OCI-LY3 (cell line): ENCODE measurements around the gene RRP12.

Source experiments
- EZH2phosphoT487 ChIP-seq: fragments of 200-600 bp; shearing (Covaris generic); IDR thresholded peaks from 2 replicates; pipeline ENCODE4 v1.6.1; 2018; ENCODE audit warnings: antibody characterized with exemption, mixed run types, low read depth
- TF ChIP-seq, protein P1 (sequence below): fragments of 200-600, 300-600 bp; sonication (generic); IDR thresholded peaks from 2 replicates; pipeline ENCODE4 v1.5.1; 2014; ENCODE audit warnings: antibody characterized with exemption, low read length, low read depth

- TF ChIP-seq EZH2phosphoT487 = no peak
- TF ChIP-seq, protein P1, sequence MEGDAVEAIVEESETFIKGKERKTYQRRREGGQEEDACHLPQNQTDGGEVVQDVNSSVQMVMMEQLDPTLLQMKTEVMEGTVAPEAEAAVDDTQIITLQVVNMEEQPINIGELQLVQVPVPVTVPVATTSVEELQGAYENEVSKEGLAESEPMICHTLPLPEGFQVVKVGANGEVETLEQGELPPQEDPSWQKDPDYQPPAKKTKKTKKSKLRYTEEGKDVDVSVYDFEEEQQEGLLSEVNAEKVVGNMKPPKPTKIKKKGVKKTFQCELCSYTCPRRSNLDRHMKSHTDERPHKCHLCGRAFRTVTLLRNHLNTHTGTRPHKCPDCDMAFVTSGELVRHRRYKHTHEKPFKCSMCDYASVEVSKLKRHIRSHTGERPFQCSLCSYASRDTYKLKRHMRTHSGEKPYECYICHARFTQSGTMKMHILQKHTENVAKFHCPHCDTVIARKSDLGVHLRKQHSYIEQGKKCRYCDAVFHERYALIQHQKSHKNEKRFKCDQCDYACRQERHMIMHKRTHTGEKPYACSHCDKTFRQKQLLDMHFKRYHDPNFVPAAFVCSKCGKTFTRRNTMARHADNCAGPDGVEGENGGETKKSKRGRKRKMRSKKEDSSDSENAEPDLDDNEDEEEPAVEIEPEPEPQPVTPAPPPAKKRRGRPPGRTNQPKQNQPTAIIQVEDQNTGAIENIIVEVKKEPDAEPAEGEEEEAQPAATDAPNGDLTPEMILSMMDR = no peak
Measured at GRCh38 chr10:97349752-97350513, 51.2 kb downstream of the RRP12 start.
